ENCODE results near the gene USP17L28. TPM values are rescaled to one million over a fixed set of nuclear protein-coding genes. Genes with fewer than 3 reads are reported as not detected.
"Not testable (repeated sequence)": the region's sequence is repeated elsewhere in the genome, so short reads cannot be mapped to it uniquely, and the experiment has no call there.

USP17L28 gene
- not detected for polyA plus RNA-seq (ENCODE audit: insufficient read length in 10 of 10)
- long read RNA-seq, donor 1 = 0 reads
- long read RNA-seq, donor 2 = 0 reads
- long read RNA-seq, donor 3 = 0 reads
- long read RNA-seq, donor 4 = 0 reads
- long read RNA-seq, donor 5 = 0 reads
- long read RNA-seq, donor 6 = 0 reads
- long read RNA-seq, donor 7 = 0 reads
- long read RNA-seq, donor 8 = 0 reads
- long read RNA-seq, donor 9 = 0 reads

DNA sequence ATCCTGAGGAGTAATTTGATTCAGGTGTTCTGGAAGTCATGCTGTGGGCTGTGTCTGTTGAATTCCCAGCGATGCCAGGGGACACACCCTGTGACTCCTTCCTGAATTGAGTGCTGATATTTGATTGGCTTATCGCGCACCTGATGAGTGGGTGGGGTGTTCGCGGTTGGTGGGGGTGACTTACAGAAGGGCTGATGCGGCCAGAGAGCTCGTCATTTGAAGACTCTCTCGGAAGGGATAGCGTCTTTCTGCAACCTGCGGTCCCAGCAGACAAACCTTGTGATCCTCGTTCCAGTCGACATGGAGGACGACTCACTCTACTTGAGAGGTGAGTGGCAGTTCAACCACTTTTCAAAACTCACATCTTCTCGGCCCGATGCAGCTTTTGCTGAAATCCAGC, at the start of gene USP17L28:
TSS of gene USP17L28 (plus strand) at position 301 of the 400 bp plus-strand sequence. CDS start at position 301, 0 bp downstream.
- not testable (repeated sequence) for DNase-seq

GRCh38 chr4:9324191-9324590, 24.5 kb upstream of the USP17L28 start:
- not testable (repeated sequence) for DNase-seq

DNA sequence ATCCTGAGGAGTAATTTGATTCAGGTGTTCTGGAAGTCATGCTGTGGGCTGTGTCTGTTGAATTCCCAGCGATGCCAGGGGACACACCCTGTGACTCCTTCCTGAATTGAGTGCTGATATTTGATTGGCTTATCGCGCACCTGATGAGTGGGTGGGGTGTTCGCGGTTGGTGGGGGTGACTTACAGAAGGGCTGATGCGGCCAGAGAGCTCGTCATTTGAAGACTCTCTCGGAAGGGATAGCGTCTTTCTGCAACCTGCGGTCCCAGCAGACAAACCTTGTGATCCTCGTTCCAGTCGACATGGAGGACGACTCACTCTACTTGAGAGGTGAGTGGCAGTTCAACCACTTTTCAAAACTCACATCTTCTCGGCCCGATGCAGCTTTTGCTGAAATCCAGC, 23.8 kb upstream of the USP17L28 start, which contains the start of gene USP17L24:
TSS of gene USP17L24 (plus strand) at position 301 of the 400 bp plus-strand sequence. CDS start at position 301, 0 bp downstream.
- not testable (repeated sequence) for DNase-seq

DNA sequence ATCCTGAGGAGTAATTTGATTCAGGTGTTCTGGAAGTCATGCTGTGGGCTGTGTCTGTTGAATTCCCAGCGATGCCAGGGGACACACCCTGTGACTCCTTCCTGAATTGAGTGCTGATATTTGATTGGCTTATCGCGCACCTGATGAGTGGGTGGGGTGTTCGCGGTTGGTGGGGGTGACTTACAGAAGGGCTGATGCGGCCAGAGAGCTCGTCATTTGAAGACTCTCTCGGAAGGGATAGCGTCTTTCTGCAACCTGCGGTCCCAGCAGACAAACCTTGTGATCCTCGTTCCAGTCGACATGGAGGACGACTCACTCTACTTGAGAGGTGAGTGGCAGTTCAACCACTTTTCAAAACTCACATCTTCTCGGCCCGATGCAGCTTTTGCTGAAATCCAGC, 19.1 kb upstream of the USP17L28 start, which contains the start of gene USP17L25:
TSS of gene USP17L25 (plus strand) at position 301 of the 400 bp plus-strand sequence. CDS start at position 301, 0 bp downstream.
- DNase-seq = not testable (repeated sequence)

DNA sequence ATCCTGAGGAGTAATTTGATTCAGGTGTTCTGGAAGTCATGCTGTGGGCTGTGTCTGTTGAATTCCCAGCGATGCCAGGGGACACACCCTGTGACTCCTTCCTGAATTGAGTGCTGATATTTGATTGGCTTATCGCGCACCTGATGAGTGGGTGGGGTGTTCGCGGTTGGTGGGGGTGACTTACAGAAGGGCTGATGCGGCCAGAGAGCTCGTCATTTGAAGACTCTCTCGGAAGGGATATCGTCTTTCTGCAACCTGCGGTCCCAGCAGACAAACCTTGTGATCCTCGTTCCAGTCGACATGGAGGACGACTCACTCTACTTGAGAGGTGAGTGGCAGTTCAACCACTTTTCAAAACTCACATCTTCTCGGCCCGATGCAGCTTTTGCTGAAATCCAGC, 14.3 kb upstream of the USP17L28 start, which contains the start of gene USP17L26:
TSS of gene USP17L26 (plus strand) at position 301 of the 400 bp plus-strand sequence. CDS start at position 301, 0 bp downstream.
- DNase-seq = not testable (repeated sequence)

GRCh38 chr4:9339103-9339502, 9.6 kb upstream of the USP17L28 start, which contains the start of gene USP17L5:
TSS of gene USP17L5 (plus strand) at chr4:9339403. CDS start at chr4:9339403, 0 bp downstream.
- DNase-seq = not testable (repeated sequence)

DNA sequence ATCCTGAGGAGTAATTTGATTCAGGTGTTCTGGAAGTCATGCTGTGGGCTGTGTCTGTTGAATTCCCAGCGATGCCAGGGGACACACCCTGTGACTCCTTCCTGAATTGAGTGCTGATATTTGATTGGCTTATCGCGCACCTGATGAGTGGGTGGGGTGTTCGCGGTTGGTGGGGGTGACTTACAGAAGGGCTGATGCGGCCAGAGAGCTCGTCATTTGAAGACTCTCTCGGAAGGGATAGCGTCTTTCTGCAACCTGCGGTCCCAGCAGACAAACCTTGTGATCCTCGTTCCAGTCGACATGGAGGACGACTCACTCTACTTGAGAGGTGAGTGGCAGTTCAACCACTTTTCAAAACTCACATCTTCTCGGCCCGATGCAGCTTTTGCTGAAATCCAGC, 4.8 kb upstream of the USP17L28 start, which contains the start of gene USP17L27:
TSS of gene USP17L27 (plus strand) at position 301 of the 400 bp plus-strand sequence. CDS start at position 301, 0 bp downstream.
- DNase-seq = not testable (repeated sequence)

GRCh38 chr4:9350866-9351265, 2.2 kb downstream of the USP17L28 start:
- not testable (repeated sequence) for DNase-seq

DNA sequence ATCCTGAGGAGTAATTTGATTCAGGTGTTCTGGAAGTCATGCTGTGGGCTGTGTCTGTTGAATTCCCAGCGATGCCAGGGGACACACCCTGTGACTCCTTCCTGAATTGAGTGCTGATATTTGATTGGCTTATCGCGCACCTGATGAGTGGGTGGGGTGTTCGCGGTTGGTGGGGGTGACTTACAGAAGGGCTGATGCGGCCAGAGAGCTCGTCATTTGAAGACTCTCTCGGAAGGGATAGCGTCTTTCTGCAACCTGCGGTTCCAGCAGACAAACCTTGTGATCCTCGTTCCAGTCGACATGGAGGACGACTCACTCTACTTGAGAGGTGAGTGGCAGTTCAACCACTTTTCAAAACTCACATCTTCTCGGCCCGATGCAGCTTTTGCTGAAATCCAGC, 4.6 kb downstream of the USP17L28 start, which contains the start of gene USP17L29:
TSS of gene USP17L29 (plus strand) at position 301 of the 400 bp plus-strand sequence. CDS start at position 301, 0 bp downstream.
- not testable (repeated sequence) for DNase-seq

GRCh38 chr4:9362829-9363228, 14.1 kb downstream of the USP17L28 start, which contains the start of gene USP17L30:
TSS of gene USP17L30 (plus strand) at chr4:9363129. CDS start at chr4:9363129, 0 bp downstream.
- DNase-seq = not testable (repeated sequence)

- DNase-seq = not testable (repeated sequence)
These were observed 31.2 kb downstream of the USP17L28 start for GRCh38 chr4:9379881-9380280.

DNA sequence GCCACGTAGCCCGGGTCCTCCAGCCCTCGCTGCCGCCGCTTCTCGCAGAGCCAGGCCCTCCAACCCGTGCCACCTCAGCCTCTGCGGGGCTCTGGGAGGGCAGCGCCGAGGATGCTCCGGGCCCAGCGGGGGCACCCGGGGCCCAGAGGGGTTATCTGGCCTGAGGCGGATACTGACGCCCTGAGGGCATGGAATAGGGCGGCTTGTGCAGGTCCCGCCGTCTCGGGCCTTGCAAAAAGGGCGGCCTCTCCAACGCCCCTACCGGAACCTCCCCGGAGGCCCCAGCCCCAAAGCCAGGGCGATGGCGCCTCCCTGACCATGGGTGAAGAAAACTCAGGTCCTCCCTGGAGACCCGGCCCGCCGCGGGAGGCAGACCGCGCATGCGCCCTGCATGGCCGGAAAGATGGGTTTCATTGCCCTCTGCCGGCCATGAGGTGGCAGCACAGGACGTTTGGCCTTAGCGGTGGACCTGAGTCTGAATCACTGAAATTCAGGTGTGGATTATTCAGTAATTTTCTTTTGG, 32.4 kb downstream of the USP17L28 start:
- DNase-seq = peak in 2 of 3 donors; percentile 4 to 28

DNA sequence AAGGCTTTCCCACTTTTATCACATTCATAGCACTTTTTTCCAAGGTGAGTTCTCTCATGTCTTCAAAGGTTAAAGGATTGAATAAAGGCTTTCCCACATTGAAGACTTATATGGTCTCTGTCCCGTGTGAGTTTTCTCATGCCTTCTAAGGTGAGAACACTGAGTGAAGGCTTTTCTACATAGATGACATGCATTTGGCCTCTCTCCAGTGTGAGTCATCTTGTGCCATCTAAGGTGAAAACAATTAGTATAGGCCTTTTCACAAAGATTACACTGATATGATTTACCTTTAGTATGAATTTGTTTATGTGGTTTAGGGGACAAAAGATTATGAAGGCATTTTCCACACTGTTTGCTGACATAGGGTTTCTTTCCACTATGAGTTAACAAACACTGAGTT, 35.4 kb downstream of the USP17L28 start:
- DNase-seq = no peak

- not testable (repeated sequence) for DNase-seq
These were observed 40.3 kb downstream of the USP17L28 start for GRCh38 chr4:9389001-9389400.

Other genes with a start within 250 kb of the USP17L28 start
- gene FAM90A26, start 178.5 kb upstream of the USP17L28 start, polyA plus RNA-seq (ENCODE audit: insufficient read length in 10 of 10) = under 1 TPM in 2 of 10 donors, not detected in 8; 0.13 to 0.20 TPM
- not detected for gene USP17L10, start 138.2 kb upstream of the USP17L28 start, polyA plus RNA-seq (ENCODE audit: insufficient read length in 10 of 10)
- gene USP17L11, start 133.5 kb upstream of the USP17L28 start, polyA plus RNA-seq (ENCODE audit: insufficient read length in 10 of 10) = not detected
- not detected for gene USP17L12, start 128.7 kb upstream of the USP17L28 start, polyA plus RNA-seq (ENCODE audit: insufficient read length in 10 of 10)
- gene USP17L13, start 124.0 kb upstream of the USP17L28 start, polyA plus RNA-seq (ENCODE audit: insufficient read length in 10 of 10) = not detected
- gene USP17L15, start 114.5 kb upstream of the USP17L28 start, polyA plus RNA-seq (ENCODE audit: insufficient read length in 10 of 10) = not detected
- not detected for gene USP17L17, start 105.0 kb upstream of the USP17L28 start, polyA plus RNA-seq (ENCODE audit: insufficient read length in 10 of 10)
- not detected for gene USP17L18, start 100.3 kb upstream of the USP17L28 start, polyA plus RNA-seq (ENCODE audit: insufficient read length in 10 of 10)
- gene USP17L19, start 95.5 kb upstream of the USP17L28 start, polyA plus RNA-seq (ENCODE audit: insufficient read length in 10 of 10) = not detected
- gene USP17L20, start 90.8 kb upstream of the USP17L28 start, polyA plus RNA-seq (ENCODE audit: insufficient read length in 10 of 10) = not detected
- gene USP17L21, start 86.0 kb upstream of the USP17L28 start, polyA plus RNA-seq (ENCODE audit: insufficient read length in 10 of 10) = not detected
- gene USP17L22, start 81.3 kb upstream of the USP17L28 start, polyA plus RNA-seq (ENCODE audit: insufficient read length in 10 of 10) = not detected
- not detected for gene USP17L24, start 23.7 kb upstream of the USP17L28 start, polyA plus RNA-seq (ENCODE audit: insufficient read length in 10 of 10)
- gene USP17L25, start 19.0 kb upstream of the USP17L28 start, polyA plus RNA-seq (ENCODE audit: insufficient read length in 10 of 10) = not detected
- gene USP17L26, start 14.2 kb upstream of the USP17L28 start, polyA plus RNA-seq (ENCODE audit: insufficient read length in 10 of 10) = not detected
- not detected for gene USP17L5, start 9.5 kb upstream of the USP17L28 start, polyA plus RNA-seq (ENCODE audit: insufficient read length in 10 of 10)
- not detected for gene USP17L27, start 4.7 kb upstream of the USP17L28 start, polyA plus RNA-seq (ENCODE audit: insufficient read length in 10 of 10)
- gene USP17L29, start 4.7 kb downstream of the USP17L28 start, polyA plus RNA-seq (ENCODE audit: insufficient read length in 10 of 10) = not detected
- not detected for gene USP17L30, start 14.2 kb downstream of the USP17L28 start, polyA plus RNA-seq (ENCODE audit: insufficient read length in 10 of 10)
- not detected for gene DEFB131A, start 95.5 kb downstream of the USP17L28 start, polyA plus RNA-seq (ENCODE audit: insufficient read length in 10 of 10)